MV-4-11 (cell line): Measurements from ENCODE around the gene OMP.

Source experiments
- DNase-seq: peaks from one replicate; lab custom pipeline; 2025; lab: John Stamatoyannopoulos, UW

The OMP gene

DNA sequence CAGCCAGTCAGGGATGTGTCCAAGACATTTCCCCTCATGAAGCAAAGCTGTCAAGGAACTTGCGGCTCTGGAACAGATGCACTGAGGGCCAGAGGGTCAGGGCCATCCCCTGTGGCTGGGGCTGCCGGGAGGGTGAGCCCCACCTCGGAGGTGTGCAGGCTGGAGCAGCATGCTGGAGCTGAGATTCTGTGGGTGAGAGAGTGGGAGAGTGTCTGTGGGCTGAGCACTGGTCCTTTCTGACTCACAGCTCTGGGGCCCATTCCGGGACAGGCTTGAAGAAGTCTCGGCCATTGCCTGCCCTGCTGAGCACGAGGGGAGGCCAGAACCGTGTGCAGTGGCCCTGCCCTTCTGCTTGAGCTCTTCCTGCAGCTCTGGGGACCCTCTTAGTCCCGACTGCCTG lies 2.1 kb downstream of the OMP start:
- DNase-seq: no peak

DNA sequence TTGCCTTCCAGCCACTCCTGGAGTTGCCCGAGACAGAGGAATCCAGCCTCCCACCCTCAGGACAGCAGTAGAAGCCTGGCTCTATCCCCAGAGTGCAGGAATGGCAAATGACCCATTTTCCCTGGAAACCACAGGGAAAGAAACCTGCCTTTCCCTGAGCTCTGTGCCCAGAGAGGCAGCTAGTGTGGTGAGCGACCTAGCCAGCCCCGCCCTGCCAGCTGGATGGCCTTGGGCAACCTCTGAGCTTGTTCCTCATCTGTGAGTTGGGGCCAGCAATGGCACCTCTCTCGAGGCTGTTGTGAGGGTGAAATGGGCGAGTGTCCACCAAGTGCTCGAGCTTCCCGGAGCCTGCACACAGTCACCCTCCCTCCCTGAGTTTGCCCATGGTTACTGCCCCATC lies 3.7 kb downstream of the OMP start:
- peak; percentile 33 for DNase-seq

DNA sequence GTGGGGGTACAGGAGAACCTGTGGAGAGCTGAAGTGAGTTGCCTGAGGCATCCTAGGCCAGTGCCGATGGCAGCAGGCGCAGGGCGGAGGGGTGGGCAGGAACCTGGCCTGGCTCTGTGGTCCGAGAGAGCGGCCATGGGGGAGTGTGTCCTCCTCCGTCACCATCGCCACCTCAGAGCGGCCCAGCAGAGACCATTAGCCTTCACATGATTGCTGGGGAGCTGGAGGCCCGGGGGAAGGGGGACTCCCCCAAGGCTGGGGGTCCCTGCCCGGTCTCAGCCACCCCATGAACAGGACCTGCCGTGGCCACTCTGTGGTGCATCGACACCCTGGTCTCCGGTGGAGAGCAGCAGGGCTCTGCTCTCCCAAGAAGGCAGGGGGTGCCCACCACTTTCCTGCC lies 4.1 kb downstream of the OMP start:
- no peak for DNase-seq

DNA sequence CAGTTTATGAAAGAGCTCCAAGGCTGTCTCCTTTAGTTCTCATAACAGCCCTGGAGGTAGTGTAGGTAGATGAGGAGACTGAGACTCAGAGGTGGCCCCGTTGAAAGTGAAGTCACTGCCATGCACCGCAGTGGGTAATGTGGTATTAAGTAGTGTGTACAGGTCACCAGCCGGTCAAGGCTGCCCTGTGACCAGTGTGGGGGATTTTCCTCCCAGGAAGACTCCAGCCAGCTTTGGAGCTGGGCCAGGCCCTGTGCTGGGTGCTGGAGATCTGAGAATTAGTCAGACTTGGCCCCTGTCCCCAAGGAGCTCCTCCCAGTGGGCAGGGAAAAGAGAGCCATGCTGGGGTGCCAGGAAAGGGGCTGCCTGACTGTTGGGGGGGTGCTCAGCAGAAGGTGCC lies 5.3 kb downstream of the OMP start:
- no peak for DNase-seq

DNA sequence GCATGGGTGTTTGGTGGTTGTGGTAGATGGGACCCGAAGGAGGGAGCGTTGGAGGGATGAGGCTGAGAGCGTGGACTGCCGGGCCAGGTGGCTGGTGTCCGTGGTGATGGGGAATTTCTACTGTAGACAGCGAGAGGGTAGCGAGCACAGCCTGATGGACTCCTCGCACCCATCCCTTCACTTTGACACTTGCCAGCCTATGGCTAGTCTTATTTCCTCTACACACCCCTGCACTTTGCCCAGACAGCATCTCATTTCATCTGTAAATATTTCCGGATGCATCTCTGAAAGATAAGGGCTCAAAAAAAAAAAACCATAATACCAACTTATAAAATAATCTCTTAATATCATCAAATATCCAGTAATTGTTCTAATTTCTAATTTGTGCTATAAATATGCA lies 5.8 kb downstream of the OMP start:
- DNase-seq: no peak

DNA sequence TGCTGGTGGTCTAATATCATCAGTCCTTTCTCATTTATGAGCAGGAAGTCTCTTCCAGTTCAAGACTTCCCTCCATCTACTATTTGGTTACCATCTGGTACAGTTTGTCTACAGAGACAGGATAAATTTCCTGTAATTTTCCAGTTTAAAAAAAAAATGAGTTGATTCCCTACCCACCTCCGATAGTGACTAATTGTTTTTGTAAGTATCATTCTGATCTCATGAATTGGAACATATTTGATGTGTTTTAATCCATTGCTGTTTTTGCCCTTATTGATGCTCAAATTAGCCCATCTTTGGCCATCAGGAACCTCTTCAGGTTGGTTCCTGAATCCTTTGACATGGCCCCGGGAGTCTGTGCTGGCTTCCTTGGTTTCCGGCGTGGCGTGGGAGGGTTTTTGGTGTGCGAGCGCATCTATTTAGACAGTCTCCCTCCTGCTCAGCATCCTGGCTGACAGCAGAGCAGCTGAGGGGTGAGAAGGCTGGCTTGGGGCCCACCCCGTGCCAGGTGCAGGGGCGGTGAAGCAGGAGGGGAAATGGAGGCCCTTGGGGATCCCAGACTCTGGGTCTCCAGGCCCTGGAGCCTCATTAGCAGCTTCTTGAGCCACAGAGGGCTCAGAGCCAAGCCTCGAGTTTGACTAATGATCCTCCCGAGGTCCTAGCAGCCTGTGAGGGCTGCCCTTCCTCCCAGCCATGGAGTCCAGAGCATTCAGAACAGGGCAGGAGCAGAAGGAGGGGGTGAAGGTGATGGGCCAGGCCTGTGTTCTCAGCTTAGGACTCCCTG lies 6.8 kb downstream of the OMP start:
- no peak for DNase-seq

DNA sequence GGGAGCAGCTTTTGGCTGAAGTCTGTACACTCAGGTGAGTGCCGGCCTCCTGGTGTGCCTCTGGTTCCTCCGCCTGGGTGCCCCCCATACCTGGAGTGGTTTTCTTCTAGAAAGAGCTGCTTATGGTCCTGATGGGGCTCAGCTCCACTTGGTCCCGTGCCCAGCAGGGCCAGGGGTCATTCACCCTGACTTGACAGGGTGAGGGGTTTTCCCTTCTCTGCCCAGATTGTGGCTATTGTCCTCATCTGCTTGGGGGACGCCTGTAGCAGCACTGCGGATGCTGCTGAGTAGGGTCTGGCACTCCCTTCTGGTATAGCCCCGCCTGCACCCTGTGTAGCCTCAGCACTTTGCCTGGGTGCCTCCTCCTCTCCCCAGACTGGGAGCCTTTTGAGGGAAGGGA lies 8.2 kb downstream of the OMP start:
- no peak for DNase-seq

DNA sequence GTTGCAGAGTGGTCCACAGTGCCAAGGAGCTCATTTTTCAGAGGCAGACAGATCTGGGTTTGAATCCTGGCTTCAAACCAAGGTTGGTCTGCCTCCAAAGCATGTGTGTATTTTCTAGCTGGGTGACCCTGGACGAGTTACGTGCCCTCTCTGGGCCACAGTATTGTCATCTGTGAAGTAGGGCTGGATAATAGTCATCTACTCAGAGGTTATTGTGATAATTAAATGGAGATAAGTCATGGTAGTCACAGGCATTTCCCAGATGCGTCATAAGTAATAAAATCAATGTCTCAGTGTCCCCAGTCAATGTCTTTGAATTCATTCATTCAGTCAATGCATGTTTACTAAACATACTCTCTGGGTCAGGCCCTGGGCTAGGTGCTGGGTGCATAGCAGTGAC lies 8.6 kb downstream of the OMP start:
- no peak for DNase-seq

DNA sequence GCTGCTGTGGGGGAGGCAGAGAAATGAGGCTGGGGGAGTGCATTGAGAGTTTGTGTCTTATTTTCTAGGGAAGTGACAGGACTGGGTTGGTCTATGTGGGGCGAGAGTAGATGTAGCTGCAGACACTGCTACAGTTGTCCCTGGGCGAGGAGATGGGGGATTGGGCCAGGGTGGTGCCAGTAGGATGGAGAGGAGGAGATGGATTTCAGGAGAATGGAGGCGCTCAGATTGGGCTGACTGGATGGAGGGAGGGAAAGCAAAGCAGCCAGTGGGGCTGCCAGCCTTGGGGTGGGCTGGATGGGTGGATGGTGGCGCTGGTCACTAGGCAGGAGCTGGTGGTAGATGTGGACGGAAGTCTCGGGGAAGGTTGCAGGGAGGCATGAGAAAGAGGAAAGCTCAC lies 9.3 kb downstream of the OMP start:
- DNase-seq: no peak

DNA sequence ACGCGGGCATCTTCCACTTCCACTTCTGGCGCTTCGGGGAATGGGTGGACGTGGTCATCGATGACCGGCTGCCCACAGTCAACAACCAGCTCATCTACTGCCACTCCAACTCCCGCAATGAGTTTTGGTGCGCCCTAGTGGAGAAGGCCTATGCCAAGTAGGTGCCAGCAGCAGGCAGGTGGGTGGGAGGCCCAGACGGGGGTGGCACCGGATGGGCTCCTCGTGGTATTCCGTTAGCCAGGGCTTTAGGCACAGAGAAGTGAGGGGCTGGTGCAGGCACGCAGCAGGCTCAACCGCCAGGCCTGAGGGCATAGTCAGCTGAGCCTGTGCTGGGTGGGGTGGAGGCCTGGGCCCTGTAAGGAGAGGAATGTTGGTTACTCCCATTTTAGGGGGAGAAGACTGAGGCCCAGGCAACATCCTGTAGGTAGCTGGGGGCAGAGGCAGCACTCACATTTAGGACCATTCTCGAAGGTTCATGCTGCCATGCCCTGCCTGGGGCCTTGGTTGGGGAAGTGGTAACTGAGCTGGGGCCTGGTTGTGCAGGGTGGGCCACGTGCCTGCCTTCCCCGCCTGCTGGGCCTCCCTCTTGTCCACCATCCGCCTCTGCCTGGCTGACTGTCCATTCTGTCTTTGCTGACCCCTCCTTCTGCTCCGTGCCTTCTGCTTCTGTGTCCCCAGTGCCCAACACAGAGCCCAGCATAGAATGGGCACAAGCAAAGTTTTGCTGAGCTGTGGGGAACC lies 10.2 kb downstream of the OMP start:
- no peak for DNase-seq

DNA sequence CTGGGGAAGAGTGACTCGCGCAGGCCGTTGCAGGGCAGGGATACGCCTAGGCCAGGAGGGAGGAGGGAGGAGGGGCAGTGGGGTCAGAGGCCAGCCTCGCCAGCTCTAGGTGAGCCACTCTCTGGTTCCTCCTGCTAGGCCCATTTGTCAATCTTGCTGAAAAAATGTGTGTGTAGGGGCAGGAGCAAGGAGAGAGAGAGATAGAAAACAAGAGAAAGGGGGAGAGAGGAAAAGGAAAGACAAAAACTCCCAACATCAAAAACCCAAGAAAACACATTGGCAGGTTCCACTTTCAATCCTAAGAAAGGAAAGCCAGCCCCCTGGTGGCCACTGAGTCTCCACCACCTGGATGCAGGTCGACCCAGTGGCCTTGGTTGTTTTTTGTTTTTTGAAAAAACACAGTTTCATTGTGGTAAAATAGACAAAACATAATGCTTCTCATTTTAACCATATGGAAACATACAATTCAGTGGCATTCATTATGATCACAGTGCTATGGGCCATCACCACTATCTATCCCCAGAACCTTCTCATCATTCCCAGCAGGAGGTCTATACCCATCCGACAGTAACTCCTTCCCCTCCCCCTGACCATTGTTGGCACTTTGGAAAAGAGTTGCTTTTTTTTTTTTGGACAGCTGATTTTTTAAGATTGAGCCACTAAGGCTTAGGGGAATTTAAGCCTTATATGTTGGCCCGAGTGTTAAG lies 10.9 kb downstream of the OMP start:
- no peak for DNase-seq

DNA sequence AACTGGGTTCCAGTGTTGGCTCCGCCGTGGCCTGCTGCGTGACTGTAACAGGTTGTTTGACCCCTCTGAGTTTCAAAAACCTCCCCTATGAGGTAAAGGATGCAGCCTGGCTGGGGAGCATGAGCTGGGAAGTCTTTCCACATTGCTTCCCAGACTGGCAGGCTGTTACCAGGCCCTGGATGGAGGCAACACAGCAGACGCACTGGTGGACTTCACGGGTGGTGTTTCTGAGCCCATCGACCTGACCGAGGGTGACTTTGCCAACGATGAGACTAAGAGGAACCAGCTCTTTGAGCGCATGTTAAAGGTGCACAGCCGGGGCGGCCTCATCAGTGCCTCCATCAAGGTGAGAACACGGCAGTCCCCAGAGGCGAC lies 11.4 kb downstream of the OMP start:
- DNase-seq: no peak

DNA sequence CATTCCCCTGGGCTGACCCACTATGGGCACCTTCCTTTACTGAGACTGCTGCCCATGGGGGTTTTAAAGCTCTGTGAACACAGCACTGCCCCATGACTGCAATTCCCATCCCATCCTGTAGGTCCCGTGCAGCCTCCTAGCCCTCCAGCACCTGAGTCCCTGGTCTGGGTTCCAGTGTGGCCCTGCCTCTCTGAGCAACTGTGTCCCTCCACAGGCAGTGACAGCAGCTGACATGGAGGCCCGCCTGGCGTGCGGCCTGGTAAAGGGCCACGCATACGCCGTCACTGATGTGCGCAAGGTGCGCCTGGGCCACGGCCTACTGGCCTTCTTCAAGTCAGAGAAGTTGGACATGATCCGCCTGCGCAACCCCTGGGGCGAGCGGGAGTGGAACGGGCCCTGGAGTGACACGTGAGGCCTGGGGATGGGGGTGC lies 12.6 kb downstream of the OMP start:
- DNase-seq: no peak

DNA sequence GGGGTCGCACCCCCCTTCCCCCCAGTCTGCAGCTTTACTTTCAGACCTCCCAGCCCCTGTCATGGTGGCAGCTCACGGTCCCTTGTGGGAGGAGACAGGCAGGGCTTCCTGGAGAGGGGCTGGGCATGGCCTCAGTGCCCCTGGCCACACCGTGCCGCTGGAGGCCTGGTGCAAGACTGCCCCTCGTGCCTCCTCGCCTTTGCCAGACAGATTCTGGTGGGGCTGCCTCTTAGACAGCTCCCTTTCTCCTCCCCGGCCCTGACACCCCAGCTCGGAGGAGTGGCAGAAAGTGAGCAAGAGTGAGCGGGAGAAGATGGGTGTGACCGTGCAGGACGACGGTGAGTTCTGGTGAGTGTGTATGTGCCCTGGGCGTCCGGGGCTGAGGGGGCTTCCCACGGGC lies 13.3 kb downstream of the OMP start:
- no peak for DNase-seq

DNA sequence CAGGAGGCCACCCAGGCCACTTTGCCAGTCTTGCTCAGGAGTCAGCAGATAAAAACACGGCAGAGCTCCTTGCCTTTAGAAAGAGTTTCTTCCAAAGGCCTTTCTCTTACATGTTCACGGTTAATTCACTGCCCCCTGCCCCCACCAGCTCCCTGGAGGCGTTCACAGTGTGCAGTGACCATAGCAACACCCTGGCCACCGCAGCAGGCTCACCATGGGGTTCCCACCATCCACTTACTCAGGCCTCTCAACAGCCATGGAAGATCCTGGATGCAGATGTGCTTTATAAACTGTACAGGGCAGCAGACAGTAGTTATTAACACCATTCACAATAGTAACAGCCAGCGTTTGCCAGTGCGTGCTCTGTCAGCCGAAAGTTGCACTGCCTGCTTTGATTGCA lies 14.9 kb downstream of the OMP start:
- no peak for DNase-seq

DNA sequence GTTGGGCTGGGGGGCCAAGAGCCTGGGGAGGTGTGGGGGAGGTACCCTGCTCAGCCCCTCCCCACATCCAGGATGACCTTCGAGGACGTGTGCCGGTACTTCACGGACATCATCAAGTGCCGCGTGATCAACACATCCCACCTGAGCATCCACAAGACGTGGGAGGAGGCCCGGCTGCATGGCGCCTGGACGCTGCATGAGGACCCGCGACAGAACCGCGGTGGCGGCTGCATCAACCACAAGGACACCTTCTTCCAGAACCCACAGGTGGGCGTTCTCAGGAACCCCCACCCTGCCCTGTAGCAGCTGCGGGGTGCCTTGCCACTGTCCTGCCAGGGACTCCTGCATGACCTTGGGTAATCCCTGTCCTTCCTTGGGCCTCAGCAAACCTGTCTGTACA lies 15.4 kb downstream of the OMP start:
- DNase-seq: no peak

DNA sequence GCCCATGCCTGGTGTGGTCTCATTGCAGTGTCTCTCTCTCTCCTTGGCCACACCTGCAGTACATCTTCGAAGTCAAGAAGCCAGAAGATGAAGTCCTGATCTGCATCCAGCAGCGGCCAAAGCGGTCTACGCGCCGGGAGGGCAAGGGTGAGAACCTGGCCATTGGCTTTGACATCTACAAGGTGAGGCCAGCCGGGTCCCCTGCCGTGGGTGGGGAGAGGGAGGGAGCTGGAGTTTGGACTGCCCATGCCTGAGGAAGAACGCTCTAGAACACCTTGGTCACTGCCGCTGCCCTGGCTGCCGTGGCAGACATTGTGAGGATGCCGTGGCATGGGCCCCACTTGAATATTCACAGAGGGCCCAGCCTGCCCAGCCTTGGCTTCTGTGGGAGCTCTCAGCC lies 16.3 kb downstream of the OMP start:
- DNase-seq: no peak

DNA sequence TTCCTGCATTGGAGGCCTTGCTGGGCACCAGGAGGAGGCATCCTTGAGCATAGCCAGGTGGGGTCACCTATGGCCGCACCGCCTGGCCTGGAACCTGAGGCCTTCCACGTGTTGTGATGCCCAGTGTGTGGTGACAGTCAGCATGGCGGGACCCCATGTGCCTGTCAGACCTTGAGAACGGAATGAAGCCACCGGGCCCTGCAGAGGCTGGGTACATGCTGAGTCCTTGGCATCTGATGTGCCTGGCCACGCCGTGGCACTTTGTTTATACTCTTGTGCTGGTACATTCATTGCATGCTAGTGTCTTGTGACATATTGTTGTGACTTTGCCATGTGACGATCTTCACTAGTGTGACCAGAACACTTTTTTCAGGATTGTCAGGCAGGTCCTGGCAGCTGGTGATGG lies 16.9 kb downstream of the OMP start:
- DNase-seq: no peak

DNA sequence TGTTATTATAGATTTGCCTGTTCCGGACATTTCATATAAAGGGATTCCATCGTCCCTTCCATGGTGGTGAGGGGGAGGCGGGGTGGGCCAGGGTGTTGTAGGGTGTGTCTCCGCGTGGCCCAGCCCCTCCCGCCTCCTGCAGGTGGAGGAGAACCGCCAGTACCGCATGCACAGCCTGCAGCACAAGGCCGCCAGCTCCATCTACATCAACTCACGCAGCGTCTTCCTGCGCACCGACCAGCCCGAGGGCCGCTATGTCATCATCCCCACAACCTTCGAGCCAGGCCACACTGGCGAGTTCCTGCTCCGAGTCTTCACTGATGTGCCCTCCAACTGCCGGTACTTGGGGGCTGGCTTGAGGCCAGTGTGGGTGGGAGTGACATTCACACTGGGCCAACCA lies 17.9 kb downstream of the OMP start:
- no peak for DNase-seq

DNA sequence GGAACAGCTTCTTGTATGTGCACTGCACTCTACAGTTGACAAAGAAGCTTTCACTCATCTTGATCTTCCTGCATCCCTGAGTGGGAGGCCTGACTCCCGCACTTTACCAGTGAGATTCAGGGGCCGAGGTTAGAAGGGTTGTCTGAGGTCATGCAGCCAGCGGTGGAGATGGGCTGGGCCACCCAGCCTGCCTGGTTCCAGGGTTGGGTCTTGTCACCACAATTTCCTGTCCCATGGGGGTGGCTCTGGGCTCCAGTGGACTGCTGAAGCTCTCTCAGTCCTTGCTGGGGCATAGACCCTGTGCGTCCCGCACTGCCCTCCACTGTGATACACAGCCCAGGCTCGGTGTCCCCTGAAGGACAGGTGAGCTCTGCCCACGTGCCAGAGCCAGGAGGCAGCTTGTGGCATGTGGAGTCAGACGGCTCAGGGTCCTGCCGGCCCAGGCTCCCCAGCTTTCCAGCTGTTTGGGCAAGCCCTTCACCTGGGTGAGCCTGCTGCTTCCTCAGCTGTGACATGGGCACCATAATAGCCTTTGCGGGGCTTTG lies 18.5 kb downstream of the OMP start:
- no peak for DNase-seq

DNA sequence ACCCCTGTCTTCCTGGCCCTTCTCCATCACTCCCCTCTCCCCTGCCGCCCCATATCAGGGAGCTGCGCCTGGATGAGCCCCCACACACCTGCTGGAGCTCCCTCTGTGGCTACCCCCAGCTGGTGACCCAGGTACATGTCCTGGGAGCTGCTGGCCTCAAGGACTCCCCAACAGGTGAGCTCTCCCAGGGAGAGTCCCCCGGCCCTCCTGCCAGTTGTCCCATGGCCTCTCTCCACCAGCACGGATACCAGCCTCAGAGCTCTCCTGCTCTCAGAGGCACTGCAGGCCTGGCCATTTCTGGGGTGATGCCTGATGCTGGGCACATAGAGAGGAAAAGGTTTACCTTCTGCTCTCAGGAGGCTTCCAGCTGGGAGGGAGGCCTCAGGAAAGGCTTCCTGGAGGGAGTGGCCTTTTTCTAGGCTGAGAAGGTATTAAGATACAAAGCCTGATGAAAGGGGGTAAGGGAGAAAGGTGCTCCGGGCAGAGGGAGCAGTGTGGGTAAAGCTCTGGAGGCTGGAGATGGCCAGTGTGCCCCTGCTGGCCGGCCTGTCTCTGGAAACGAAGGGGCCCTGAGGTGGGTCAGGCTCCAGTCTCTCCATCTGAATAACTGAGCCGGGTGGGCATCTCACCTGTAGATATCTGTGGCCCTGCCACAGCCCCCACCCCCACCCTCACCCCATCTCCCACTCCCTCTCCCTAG lies 19.4 kb downstream of the OMP start:
- DNase-seq: no peak

DNA sequence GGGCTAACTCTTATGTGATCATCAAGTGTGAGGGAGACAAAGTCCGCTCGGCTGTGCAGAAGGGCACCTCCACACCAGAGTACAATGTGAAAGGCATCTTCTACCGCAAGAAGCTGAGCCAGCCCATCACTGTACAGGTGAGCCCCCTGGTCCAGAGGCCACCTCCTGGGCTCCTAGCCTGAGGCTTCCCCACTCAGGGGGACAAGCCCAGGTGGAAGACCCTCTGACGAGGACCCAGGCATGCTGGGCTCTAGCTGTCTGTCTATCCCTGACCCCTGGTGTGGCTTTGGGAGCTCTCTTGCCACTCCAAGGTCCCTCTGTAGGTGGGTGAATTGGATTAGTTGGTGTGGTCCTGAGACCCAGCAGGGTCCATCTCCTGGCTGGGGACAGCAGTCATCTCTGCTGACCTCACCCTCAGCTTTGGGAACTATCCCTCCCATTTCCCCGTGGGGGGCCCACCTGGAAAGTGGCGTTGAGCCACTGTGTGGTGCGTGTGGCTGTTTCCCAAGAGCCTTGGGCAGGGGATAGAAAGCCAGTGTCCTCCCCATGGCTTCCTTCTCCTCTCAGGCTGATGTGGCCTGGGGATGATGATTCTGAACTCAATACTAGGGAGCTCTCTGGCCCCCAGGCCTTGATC lies 20.1 kb downstream of the OMP start:
- DNase-seq: no peak
